OCI-LY3 (cell line): ENCODE data around the gene SNHG17.

Experiments used
- H2AFZ ChIP-seq: fragments of 200-600, 300-600 bp; shearing (Covaris generic); 2 replicates; pipeline ENCODE4 v1.6.0; 2014; ENCODE audit warnings: antibody characterized with exemption, low read depth, low read length
- H3K27ac ChIP-seq: fragments of 200-600, 300-600 bp; sonication (generic); 2 replicates; pipeline ENCODE4 v1.5.1; 2014; ENCODE audit warnings: mild to moderate bottlenecking, low read length, moderate library complexity, mixed read lengths
- H3K27me3 ChIP-seq: fragments of 200-600, 300-600 bp; sonication (generic); 2 replicates; pipeline ENCODE4 v1.6.1; 2014; ENCODE audit warnings: low read depth, low read length, mixed read lengths
- H3K36me3 ChIP-seq: fragments of 200-600, 300-600 bp; sonication (generic); replicated peaks from 2 replicates; pipeline ENCODE3; 2014; ENCODE audit warnings: low read depth, low read length, mixed read lengths
- H3K4me1 ChIP-seq: fragments of 300-600, 200-600 bp; sonication (generic); 2 replicates; pipeline ENCODE4 v1.6.1; 2014; ENCODE audit warnings: low read length, mixed read lengths
- H3K4me2 ChIP-seq: fragments of 200-600, 300-600 bp; sonication (generic); 2 replicates; pipeline ENCODE4 v1.6.1; 2014; ENCODE audit warnings: low read length, mixed read lengths
- H3K4me3 ChIP-seq: fragments of 300-600, 200-600 bp; sonication (generic); 2 replicates; pipeline ENCODE4 v1.5.1; 2014; ENCODE audit warnings: antibody characterized with exemption, mild to moderate bottlenecking, low read length, moderate library complexity
- H3K79me2 ChIP-seq: fragments of 300-600, 200-600 bp; shearing (Covaris generic); 2 replicates; pipeline ENCODE4 v1.6.1; 2014; ENCODE audit warnings: mild to moderate bottlenecking, low read length, mixed read lengths
- H3K9ac ChIP-seq: fragments of 300-600, 200-600 bp; shearing (Covaris generic); 2 replicates; pipeline ENCODE4 v1.6.0; 2014; ENCODE audit warnings: mild to moderate bottlenecking, low read length, moderate library complexity
- H3K9me3 ChIP-seq: fragments of 200-600, 300-600 bp; shearing (Covaris generic); 2 replicates; pipeline ENCODE4 v1.6.1; 2014; ENCODE audit warnings: low read length, mixed read lengths; ENCODE audit not compliant: insufficient read depth
- H4K20me1 ChIP-seq: fragments of 200-600, 300-600 bp; sonication (generic); 2 replicates; pipeline ENCODE4 v1.6.1; 2016; ENCODE audit warnings: low read length, mixed read lengths; ENCODE audit not compliant: insufficient read depth
- EZH2phosphoT487 ChIP-seq: fragments of 200-600 bp; shearing (Covaris generic); IDR thresholded peaks from 2 replicates; pipeline ENCODE4 v1.6.1; 2018; ENCODE audit warnings: antibody characterized with exemption, mixed run types, low read depth
- TF ChIP-seq, protein P1 (sequence below): fragments of 200-600, 300-600 bp; sonication (generic); IDR thresholded peaks from 2 replicates; pipeline ENCODE4 v1.5.1; 2014; ENCODE audit warnings: antibody characterized with exemption, low read length, low read depth

SNHG17 gene

DNA sequence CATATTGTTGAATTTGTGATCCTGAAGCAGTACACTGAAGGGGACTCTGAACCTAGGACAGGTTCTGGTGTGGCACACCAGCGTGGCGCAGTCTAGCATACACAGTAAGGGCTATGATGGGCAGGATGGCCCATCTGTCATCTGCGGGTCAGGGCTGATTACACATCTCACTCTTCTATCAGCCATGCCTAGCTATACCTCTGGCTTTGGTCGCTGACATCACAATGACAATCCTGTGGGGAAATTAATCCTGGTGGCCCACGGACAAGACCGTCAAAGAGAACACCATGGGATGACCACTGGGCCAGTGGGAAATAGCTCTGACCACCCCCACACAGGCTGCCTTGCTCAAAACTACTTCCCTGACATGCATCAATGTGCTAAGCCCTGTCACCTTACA lies 2.8 kb downstream of the SNHG17 start:
- peaks cover 65% of the 10 kb centered on the region for H4K20me1 ChIP-seq
- no peaks in the 10 kb centered on the region for H3K27me3 ChIP-seq
- H3K4me2 ChIP-seq: no peak overlapping the region
- H3K4me3 ChIP-seq: no peak overlapping the region
- H3K9ac ChIP-seq: no peak overlapping the region
- TF ChIP-seq EZH2phosphoT487: no peak
- TF ChIP-seq, protein P1, sequence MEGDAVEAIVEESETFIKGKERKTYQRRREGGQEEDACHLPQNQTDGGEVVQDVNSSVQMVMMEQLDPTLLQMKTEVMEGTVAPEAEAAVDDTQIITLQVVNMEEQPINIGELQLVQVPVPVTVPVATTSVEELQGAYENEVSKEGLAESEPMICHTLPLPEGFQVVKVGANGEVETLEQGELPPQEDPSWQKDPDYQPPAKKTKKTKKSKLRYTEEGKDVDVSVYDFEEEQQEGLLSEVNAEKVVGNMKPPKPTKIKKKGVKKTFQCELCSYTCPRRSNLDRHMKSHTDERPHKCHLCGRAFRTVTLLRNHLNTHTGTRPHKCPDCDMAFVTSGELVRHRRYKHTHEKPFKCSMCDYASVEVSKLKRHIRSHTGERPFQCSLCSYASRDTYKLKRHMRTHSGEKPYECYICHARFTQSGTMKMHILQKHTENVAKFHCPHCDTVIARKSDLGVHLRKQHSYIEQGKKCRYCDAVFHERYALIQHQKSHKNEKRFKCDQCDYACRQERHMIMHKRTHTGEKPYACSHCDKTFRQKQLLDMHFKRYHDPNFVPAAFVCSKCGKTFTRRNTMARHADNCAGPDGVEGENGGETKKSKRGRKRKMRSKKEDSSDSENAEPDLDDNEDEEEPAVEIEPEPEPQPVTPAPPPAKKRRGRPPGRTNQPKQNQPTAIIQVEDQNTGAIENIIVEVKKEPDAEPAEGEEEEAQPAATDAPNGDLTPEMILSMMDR: no peak
- H3K4me1 ChIP-seq: peaks cover 21% of the 10 kb centered on the region
- H2AFZ ChIP-seq: no peak overlapping the region
- H3K36me3 ChIP-seq: peaks cover 67% of the 10 kb centered on the region
- peaks cover 84% of the 10 kb centered on the region for H3K79me2 ChIP-seq
- no peak overlapping the region for H3K27ac ChIP-seq
- H3K9me3 ChIP-seq: no peaks in the 10 kb centered on the region

DNA sequence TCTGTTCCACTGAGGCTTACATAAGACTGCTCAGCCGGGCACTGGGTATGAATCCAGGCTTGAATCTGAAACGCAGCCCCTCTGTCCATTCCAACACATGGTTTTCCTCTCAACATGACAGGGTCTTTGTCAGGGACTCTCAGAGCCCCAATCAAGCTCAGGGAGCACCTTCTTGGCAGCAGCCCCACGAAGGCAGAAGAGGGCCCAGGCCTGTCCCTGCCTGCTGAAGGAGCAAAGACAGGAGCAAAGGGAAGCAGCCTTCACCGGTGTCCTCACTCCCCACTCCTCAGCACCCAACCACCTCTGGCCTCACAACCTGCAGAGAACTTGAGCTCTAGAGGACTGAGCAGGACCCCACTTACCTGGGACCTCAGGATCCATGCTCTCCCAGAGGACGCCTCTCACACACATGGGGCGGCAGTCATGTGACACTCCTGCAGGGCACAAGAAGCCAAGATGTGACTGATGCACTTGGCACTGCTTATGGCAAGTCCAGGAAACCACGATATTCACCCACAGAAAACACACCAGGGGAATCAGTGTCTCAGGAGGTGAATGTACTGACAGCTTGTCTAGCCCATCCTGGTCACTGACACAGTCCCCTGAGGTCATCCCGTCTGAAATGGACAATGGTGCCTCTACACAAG lies 4.3 kb downstream of the SNHG17 start:
- Histone ChIP-seq H4K20me1 (peaks cover 80% of the 10 kb centered on the region), H3K4me1 (peaks cover 21% of the 10 kb centered on the region), H2AFZ (no peak overlapping the region), H3K4me3 (no peak overlapping the region), H3K27me3 (no peaks in the 10 kb centered on the region), H3K9ac (no peak overlapping the region), H3K27ac (no peak overlapping the region), H3K79me2 (peaks cover 99% of the 10 kb centered on the region), H3K36me3 (peaks cover 82% of the 10 kb centered on the region), H3K9me3 (no peaks in the 10 kb centered on the region), H3K4me2 (no peak overlapping the region)
- TF ChIP-seq, protein P1: no peak
- no peak for TF ChIP-seq EZH2phosphoT487

- Histone ChIP-seq H3K9ac (no peak overlapping the region), H3K27me3 (no peaks in the 10 kb centered on the region), H3K36me3 (peaks cover 92% of the 10 kb centered on the region), H3K4me3 (no peak overlapping the region), H2AFZ (no peak overlapping the region), H3K79me2 (peaks cover 100% of the 10 kb centered on the region), H3K4me1 (peaks cover 19% of the 10 kb centered on the region), H3K9me3 (no peaks in the 10 kb centered on the region), H3K27ac (no peak overlapping the region), H3K4me2 (no peak overlapping the region), H4K20me1 (peaks cover 95% of the 10 kb centered on the region)
- TF ChIP-seq EZH2phosphoT487: no peak
- TF ChIP-seq, protein P1: no peak
Observed at GRCh38 chr20:38429301-38429700, 5.8 kb downstream of the SNHG17 start.

- Histone ChIP-seq H3K79me2 (peaks cover 100% of the 10 kb centered on the region), H3K9me3 (no peaks in the 10 kb centered on the region), H2AFZ (no peak overlapping the region), H3K4me3 (no peak overlapping the region), H3K9ac (no peak overlapping the region), H3K4me1 (peaks cover 17% of the 10 kb centered on the region), H3K27me3 (no peaks in the 10 kb centered on the region), H4K20me1 (peaks cover 96% of the 10 kb centered on the region), H3K36me3 (peaks cover 91% of the 10 kb centered on the region), H3K27ac (no peak overlapping the region), H3K4me2 (no peak overlapping the region)
- TF ChIP-seq, protein P1: no peak
- TF ChIP-seq EZH2phosphoT487: no peak
Observed at GRCh38 chr20:38428800-38429199, 6.3 kb downstream of the SNHG17 start.
